HG02798 (cell line): Measurements from ENCODE around the gene TCTN3.
"Not testable (repeated sequence)": the region's sequence is repeated elsewhere in the genome, so short reads cannot be mapped to it uniquely, and the experiment has no call there.

Experiments
- ATAC-seq: cut with Tn5 transposase; IDR thresholded peaks from one replicate; pipeline ENCODE4 v1.9.1; 2021; ENCODE audit warnings: mild to moderate bottlenecking; ENCODE audit not compliant: unreplicated experiment, poor library complexity

Gene TCTN3

GRCh38 chr10:95640891-95641315 is 52.8 kb downstream of the TCTN3 start:
- no peak for ATAC-seq

GRCh38 chr10:95637911-95638310 is 55.8 kb downstream of the TCTN3 start:
- no peak for ATAC-seq

DNA sequence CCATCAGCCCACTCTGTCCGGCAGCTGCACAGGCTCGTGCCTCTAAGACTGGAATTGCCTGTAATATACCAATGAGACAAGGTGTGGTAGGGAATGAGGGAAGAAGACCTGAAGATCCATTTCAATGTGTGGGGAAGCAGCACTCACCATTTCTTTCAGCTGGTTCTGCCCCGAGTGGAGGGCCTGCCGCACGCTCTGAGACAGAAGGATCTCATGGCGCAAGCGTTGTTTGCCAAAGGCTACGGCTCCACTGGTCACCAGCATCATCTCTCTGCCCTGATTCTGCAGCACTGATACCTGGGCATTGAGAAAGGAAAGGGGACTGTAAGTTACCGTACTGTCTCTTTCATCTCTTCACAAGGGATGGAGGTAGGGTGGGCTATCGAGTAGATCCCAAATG is 56.6 kb downstream of the TCTN3 start:
- no peak for ATAC-seq

GRCh38 chr10:95635319-95635733 is 58.4 kb downstream of the TCTN3 start:
- no peak for ATAC-seq

DNA sequence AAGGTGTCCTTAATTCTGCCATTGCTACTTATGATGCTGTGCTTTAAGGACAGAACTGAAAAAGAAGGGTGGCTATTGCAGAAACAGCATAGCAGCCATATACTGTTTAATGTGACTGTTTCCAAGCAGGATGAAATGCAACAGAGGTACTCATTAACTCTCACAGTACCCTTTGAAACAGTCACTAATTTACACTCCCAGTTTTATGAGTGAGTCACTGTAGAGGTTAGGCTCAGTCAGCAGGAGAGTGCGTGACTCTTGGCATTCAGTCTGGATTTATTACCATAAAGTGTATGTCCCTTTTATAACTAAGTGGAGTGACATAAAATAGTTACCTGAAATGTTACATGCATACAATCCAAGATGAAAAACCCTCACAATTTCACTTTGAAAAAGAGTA is 64.9 kb downstream of the TCTN3 start:
- ATAC-seq: no peak

DNA sequence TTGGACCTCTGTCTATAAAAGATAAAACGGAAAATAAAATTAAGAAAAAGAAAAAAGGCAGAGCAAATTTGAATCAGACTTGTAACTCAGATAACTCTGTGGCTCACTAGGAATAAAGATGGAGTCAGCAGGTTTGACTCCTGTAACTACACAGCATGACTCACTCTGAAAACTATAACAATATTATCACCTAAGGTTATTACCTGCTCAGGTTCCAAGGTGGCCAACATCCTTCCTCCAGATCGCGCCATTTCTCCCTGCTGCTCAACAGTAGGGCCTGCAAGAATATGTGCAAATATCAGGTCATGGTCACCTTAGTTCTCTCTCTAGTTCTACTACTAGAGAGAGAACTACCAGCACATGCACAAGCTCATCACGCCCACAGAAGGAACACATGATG is 67.2 kb downstream of the TCTN3 start:
- ATAC-seq: no peak

GRCh38 chr10:95620415-95620814 is 73.3 kb downstream of the TCTN3 start:
- ATAC-seq: not testable (repeated sequence)

- ATAC-seq: no peak
Measured at GRCh38 chr10:95618101-95618500, 75.6 kb downstream of the TCTN3 start.

GRCh38 chr10:95616446-95616845 is 77.3 kb downstream of the TCTN3 start:
- ATAC-seq: no peak
